AG10803 (cell line): ENCODE data around the gene MPV17L2.
"Not testable (repeated sequence)": the region's sequence is repeated elsewhere in the genome, so short reads cannot be mapped to it uniquely, and the experiment has no call there.

ENCODE experiments used
- DNase-seq: peaks from one replicate; pipeline ENCODE4 v3.0.0; 2010; ENCODE audit warnings: low read depth
- H3K4me3 ChIP-seq: 2 replicates; pipeline ENCODE4 v1.5.1; 2011; ENCODE audit warnings: mild to moderate bottlenecking, low read length, control low read depth
- CTCF ChIP-seq: conservative IDR thresholded peaks from 2 replicates; pipeline ENCODE4 v1.5.1; 2011; ENCODE audit warnings: mild to moderate bottlenecking, low read length, control low read depth, inconsistent platforms

Gene MPV17L2

GRCh38 chr19:18203408-18203862 is 10.4 kb downstream of the MPV17L2 start:
- no peak for TF ChIP-seq CTCF
- H3K4me3 ChIP-seq, result peak overlapping the region; percentile 82
- no peak for DNase-seq

GRCh38 chr19:18203863-18204393 is 10.9 kb downstream of the MPV17L2 start, which contains the start of gene RAB3A:
TSS of gene RAB3A (minus strand) at chr19:18204042. CDS start at chr19:18202740, 1,302 bp downstream.
- peak; percentile 100 for DNase-seq
- H3K4me3 ChIP-seq, result peak within 1 kb of the TSS; percentile 82
- no peak for TF ChIP-seq CTCF

- peak overlapping the region; percentile 75 for H3K4me3 ChIP-seq
- no peak for TF ChIP-seq CTCF
- no peak for DNase-seq
Measured at GRCh38 chr19:18204394-18205199, 11.6 kb downstream of the MPV17L2 start.

- peak overlapping the region; percentile 75 for H3K4me3 ChIP-seq
- DNase-seq, result peak; percentile 65
- no peak for TF ChIP-seq CTCF
Measured at GRCh38 chr19:18205200-18205892, 12.3 kb downstream of the MPV17L2 start.

GRCh38 chr19:18206018-18206417 is 13.0 kb downstream of the MPV17L2 start:
- H3K4me3 ChIP-seq, result no peak overlapping the region
- no peak for DNase-seq
- TF ChIP-seq CTCF, result no peak

- H3K4me3 ChIP-seq, result peak overlapping the region; percentile 20; the same call in 1 of the 2 replicates
- TF ChIP-seq CTCF, result peak; percentile 46
- DNase-seq, result peak; percentile 68
Measured at GRCh38 chr19:18208098-18208951, 15.3 kb downstream of the MPV17L2 start.

- not testable (repeated sequence) for H3K4me3 ChIP-seq
Measured at GRCh38 chr19:18209912-18210311, 16.9 kb downstream of the MPV17L2 start.

More at GRCh38 chr19:18209912-18210311, 16.9 kb downstream of the MPV17L2 start:
- not testable (repeated sequence) for DNase-seq
